Gastrocnemius medialis (tissue), 4 donors: ENCODE data around the gene OAT.

ENCODE experiments used
- POLR2A ChIP-seq, 2 donors: fragments of 450-650 bp; IDR thresholded peaks; one replicate each; pipeline ENCODE4 v1.6.1; 2017; ENCODE audit warnings: antibody characterized with exemption in 2 of 2, mild to moderate bottlenecking in 2 of 2, moderate library complexity in 2 of 2
- TF ChIP-seq, protein P1 (sequence below), 5 experiments: fragments of 450-650 bp in 3 of 5; fragments of 200-600 bp in 2 of 5; sonication (generic) in 2 of 5; IDR thresholded peaks in 4 of 5; conservative IDR thresholded peaks in 1 of 5; 1 replicate in 4 of 5; 2 replicates in 1 of 5; pipeline ENCODE4 v1.5.1; 2016 to 2019; ENCODE audit warnings: antibody characterized with exemption in 5 of 5, mild to moderate bottlenecking in 3 of 5, moderate library complexity in 3 of 5

DNA sequence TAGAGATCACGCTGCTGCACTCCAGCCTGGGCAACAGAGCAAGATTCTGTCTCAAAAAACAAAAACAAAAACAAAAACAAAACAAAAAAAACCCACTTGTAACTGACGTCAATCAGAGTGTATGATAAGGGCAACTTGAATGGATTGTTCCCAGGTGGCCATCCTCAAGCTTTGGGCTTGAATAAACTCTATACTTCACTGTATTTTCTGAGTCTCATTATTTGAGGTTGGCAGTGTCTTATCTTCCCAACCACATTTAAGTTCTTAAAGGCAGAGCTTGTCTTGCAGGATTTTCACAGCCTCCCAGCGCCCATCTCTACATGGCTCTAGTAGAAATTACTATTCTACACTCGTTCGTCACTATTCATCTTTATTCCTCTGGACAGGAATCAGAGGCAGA is 5.1 kb upstream of the OAT start:
- TF ChIP-seq, protein P1, sequence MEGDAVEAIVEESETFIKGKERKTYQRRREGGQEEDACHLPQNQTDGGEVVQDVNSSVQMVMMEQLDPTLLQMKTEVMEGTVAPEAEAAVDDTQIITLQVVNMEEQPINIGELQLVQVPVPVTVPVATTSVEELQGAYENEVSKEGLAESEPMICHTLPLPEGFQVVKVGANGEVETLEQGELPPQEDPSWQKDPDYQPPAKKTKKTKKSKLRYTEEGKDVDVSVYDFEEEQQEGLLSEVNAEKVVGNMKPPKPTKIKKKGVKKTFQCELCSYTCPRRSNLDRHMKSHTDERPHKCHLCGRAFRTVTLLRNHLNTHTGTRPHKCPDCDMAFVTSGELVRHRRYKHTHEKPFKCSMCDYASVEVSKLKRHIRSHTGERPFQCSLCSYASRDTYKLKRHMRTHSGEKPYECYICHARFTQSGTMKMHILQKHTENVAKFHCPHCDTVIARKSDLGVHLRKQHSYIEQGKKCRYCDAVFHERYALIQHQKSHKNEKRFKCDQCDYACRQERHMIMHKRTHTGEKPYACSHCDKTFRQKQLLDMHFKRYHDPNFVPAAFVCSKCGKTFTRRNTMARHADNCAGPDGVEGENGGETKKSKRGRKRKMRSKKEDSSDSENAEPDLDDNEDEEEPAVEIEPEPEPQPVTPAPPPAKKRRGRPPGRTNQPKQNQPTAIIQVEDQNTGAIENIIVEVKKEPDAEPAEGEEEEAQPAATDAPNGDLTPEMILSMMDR (IDR thresholded peaks at IDR 0.05 in 4 of 5, conservative IDR thresholded peaks at IDR 0.05 in 1 of 5): no peak
- no peak for TF ChIP-seq POLR2A (IDR thresholded peaks at IDR 0.05)
